ENCODE measurements around the gene NANOS3. TPM values are rescaled to one million over a fixed set of nuclear protein-coding genes. Genes with fewer than 3 reads are reported as not detected.

The NANOS3 gene
- total and polyA plus RNA-seq, 9 of the 15 experiments (the other 6 are each of a cell fraction or from before 2014, with no cell fraction given), result not detected

- peak overlapping the region; percentile 91 to 98 for H3K9ac ChIP-seq (ENCODE audit: insufficient read depth in 1 of 2, low read depth in 2 of 2, low read length in 2 of 2)
- H3K4me1 ChIP-seq (replicated peaks in 1 of 2; ENCODE audit: control insufficient read depth in 2 of 2, insufficient read depth in 2 of 2, low read length in 2 of 2), result peaks cover 37 to 82% of the 10 kb centered on the region in 2 experiments
- H3K4me3 ChIP-seq, result peak overlapping the region; percentile 72
- ChIA-PET CTCF (ENCODE audit: low intra/inter-chr PET ratio) (no interaction called here), POLR2A (interaction anchor here (0.5 to 1.5 kb wide), 9 partner anchors 8 to 1082 kb away, joined by 3 to 5 read pairs (median 3); a partner anchor contains a TSS)
- no peaks in the 10 kb centered on the region for H3K27me3 ChIP-seq (ENCODE audit: control insufficient read depth in 2 of 2, insufficient read depth in 2 of 2, low read length in 2 of 2)
- TSS peak; percentile 87 for BruUV-seq (replicated peaks)
- H3K27ac ChIP-seq (ENCODE audit: extremely low read depth, low read depth, low read length), result peak overlapping the region; percentile 97
- under 1% methylated on average over 29 of the region's 36 CpGs for WGBS (ENCODE audit: insufficient coverage, low coverage, missing lambda C conversion rate)
- H3K4me2 ChIP-seq (ENCODE audit: insufficient read depth, low read length), result peak overlapping the region; percentile 92
- peaks cover 70% of the 10 kb centered on the region for H3K79me2 ChIP-seq (ENCODE audit: control insufficient read depth, insufficient read depth, low read length)
- H4K20me1 ChIP-seq (replicated peaks; ENCODE audit: control insufficient read depth, insufficient read depth, low read length), result 0 out of 2 replicates have a peak, but pooled peaks cover 3% of the 10 kb centered on the region
- in situ Hi-C loops (cut with MboI), result no loop called here
- intact Hi-C loops (cut with micrococcal nuclease), result no loop called here
- peak overlapping the region; percentile 77 for H2AFZ ChIP-seq (ENCODE audit: low read depth, low read length)
- ATAC-seq (peak; percentile 82), DNase-seq (ENCODE audit: extremely low read depth in 1 of 4, low spot score in 3 of 4) (peak; percentile 69 to 92 (median 78)), FAIRE-seq (peak; percentile 98)
- H3K36me3 ChIP-seq (ENCODE audit: control insufficient read depth, insufficient read depth, low read length), result peaks cover 28% of the 10 kb centered on the region; the same call in 2 of the 3 replicates
- H3K9me3 ChIP-seq (replicated peaks; ENCODE audit: control insufficient read depth, insufficient read depth, low read depth, low read length), result no peaks in the 10 kb centered on the region
- no peaks in the 10 kb centered on the region for H3K9me1 ChIP-seq (ENCODE audit: control insufficient read depth, insufficient read depth, low read length)
- TF ChIP-seq SNIP1 (IDR thresholded peaks at IDR 0.05; ENCODE audit: low read depth) (no peak), THRAP3 (IDR thresholded peaks at IDR 0.05; ENCODE audit: borderline replicate concordance) (no peak), HCFC1 (IDR thresholded peaks at IDR 0.05; ENCODE audit: low read depth, low read length) (peak; percentile 48; the same call in 1 of the 2 replicates), FIP1L1 (IDR thresholded peaks at IDR 0.05; ENCODE audit: low read depth, low read length, poor library complexity, severe bottlenecking) (peak; percentile 68), TAL1 (IDR thresholded peaks at IDR 0.05) (no peak), POLR2AphosphoS2 (IDR thresholded peaks at IDR 0.05; ENCODE audit: low read length) (peak; percentile 61; the same call in 1 of the 2 replicates), PHTF2 (CRISPR knock-in tag; IDR thresholded peaks at IDR 0.05) (no peak), GATAD2B (IDR thresholded peaks at IDR 0.05; ENCODE audit: borderline replicate concordance) (no peak), DMBX1 (CRISPR knock-in tag; IDR thresholded peaks at IDR 0.05; ENCODE audit: borderline replicate concordance) (no peak), E2F6 (IDR thresholded peaks at IDR 0.05; ENCODE audit: borderline replicate concordance in 1 of 2, extremely low read depth in 1 of 2, insufficient read depth in 1 of 2, insufficient read length in 1 of 2, low read depth in 1 of 2, low read length in 1 of 2, poor library complexity in 1 of 2, severe bottlenecking in 1 of 2) (peak in 1 of 2 experiments; percentile 79), ZSCAN29 (IDR thresholded peaks at IDR 0.05) (no peak), ZNF57 (CRISPR knock-in tag; IDR thresholded peaks at IDR 0.05) (no peak), ELF1 (tag; IDR thresholded peaks at IDR 0.05) (peak; percentile 83), ZNF224 (CRISPR knock-in tag; IDR thresholded peaks at IDR 0.05) (no peak), ZNF780A (CRISPR knock-in tag; IDR thresholded peaks at IDR 0.05) (0 out of 2 replicates have a peak, but pooled peaks have one; percentile 53), TEAD1 (CRISPR knock-in tag; IDR thresholded peaks at IDR 0.05) (no peak), SMC3 (conservative IDR thresholded peaks at IDR 0.05; ENCODE audit: insufficient read depth, low read depth, low read length) (no peak), ZBTB12 (CRISPR knock-in tag; IDR thresholded peaks at IDR 0.05) (no peak), TRIM24 (IDR thresholded peaks at IDR 0.05) (peak in 1 of 2 experiments; percentile 20; a peak in 1 of 4 replicates), ZNF77 (CRISPR knock-in tag; IDR thresholded peaks at IDR 0.05) (no peak), ZKSCAN1 (IDR thresholded peaks at IDR 0.05; ENCODE audit: low read depth, low read length) (no peak), ZEB2 (IDR thresholded peaks at IDR 0.05) (no peak), ZNF165 (CRISPR knock-in tag; IDR thresholded peaks at IDR 0.05; ENCODE audit: borderline replicate concordance) (no peak)
These were observed 37.6 kb upstream of the NANOS3 start for GRCh38 chr19:13839130-13839937.
